NOMO-1 (cell line): ENCODE measurements around the gene DICER1.
"Not testable (repeated sequence)": the region's sequence is repeated elsewhere in the genome, so short reads cannot be mapped to it uniquely, and the experiment has no call there.

Experiments
- DNase-seq, 2 experiments: peaks; one replicate each; lab custom pipeline; 2025; ENCODE audit not compliant: unreplicated experiment in 2 of 2; lab: John Stamatoyannopoulos, UW

DICER1 gene

GRCh38 chr14:95185033-95185766 lies 27.9 kb upstream of the DICER1 start:
- peak; percentile 74 to 91 for DNase-seq

GRCh38 chr14:95184413-95184790 lies 27.1 kb upstream of the DICER1 start:
- no peak for DNase-seq

- DNase-seq = no peak
Observed at GRCh38 chr14:95183532-95184412, 26.4 kb upstream of the DICER1 start.

- DNase-seq = no peak
Observed at GRCh38 chr14:95183082-95183481, 25.8 kb upstream of the DICER1 start.

- DNase-seq = no peak
Observed at GRCh38 chr14:95182379-95182778, 25.1 kb upstream of the DICER1 start.

GRCh38 chr14:95180966-95181741 lies 23.8 kb upstream of the DICER1 start:
- no peak for DNase-seq

- not testable (repeated sequence) for DNase-seq
Observed at GRCh38 chr14:95175670-95176069, 18.3 kb upstream of the DICER1 start.

GRCh38 chr14:95174184-95174792 lies 17.0 kb upstream of the DICER1 start:
- no peak for DNase-seq

GRCh38 chr14:95173518-95173917 lies 16.2 kb upstream of the DICER1 start:
- DNase-seq = peak; percentile 23 to 62

- DNase-seq = no peak
Observed at GRCh38 chr14:95167177-95167576, 9.8 kb upstream of the DICER1 start.

- no peak for DNase-seq
Observed at GRCh38 chr14:95165517-95165916, 8.2 kb upstream of the DICER1 start.

- DNase-seq = no peak
Observed at GRCh38 chr14:95164506-95164905, 7.2 kb upstream of the DICER1 start.

GRCh38 chr14:95163666-95164065 lies 6.3 kb upstream of the DICER1 start:
- no peak for DNase-seq

GRCh38 chr14:95163132-95163531 lies 5.8 kb upstream of the DICER1 start:
- DNase-seq = peak in 1 of 2 experiments; percentile 68

GRCh38 chr14:95162641-95163040 lies 5.3 kb upstream of the DICER1 start:
- no peak for DNase-seq

- no peak for DNase-seq
Observed at GRCh38 chr14:95157048-95157326, 342 bp downstream of the DICER1 start.

- DNase-seq = peak in 1 of 2 experiments; percentile 24
Observed at GRCh38 chr14:95156161-95157047, 925 bp downstream of the DICER1 start.

- DNase-seq = no peak
Observed at GRCh38 chr14:95155045-95155444, 2.3 kb downstream of the DICER1 start.

- DNase-seq = no peak
Observed at GRCh38 chr14:95153866-95154265, 3.5 kb downstream of the DICER1 start.

- DNase-seq = no peak
Observed at GRCh38 chr14:95151561-95151960, 5.8 kb downstream of the DICER1 start.
